ENCODE data around the gene SALL4. TPM values are rescaled to one million over a fixed set of nuclear protein-coding genes. Genes with fewer than 3 reads are reported as not detected.

SALL4 gene
- total RNA-seq (2011; cell fraction: chromatin; rRNA removed; ENCODE audit: low replicate concordance): not detected in 2 replicates
- total RNA-seq (2011; cell fraction: nucleolus; rRNA removed): not detected in 2 replicates
- not detected in 2 replicates for total RNA-seq (2011; cell fraction: nucleoplasm; rRNA removed)
- total RNA-seq (2014; rRNA removed) (not detected in 2 replicates), total RNA-seq (2014; rRNA removed; fragmentation: Illumina TruSeq; extraction: Trizol) (not detected in 2 replicates), total RNA-seq (2015; rRNA removed; fragmentation: Illumina TruSeq; extraction: Trizol) (not detected in 2 replicates), total RNA-seq (2021) (0.07 and 0.11 TPM in 2 replicates), polyA plus RNA-seq (2011; rRNA removed) (not detected in 2 replicates), polyA plus RNA-seq (2014; fragmentation: Illumina TruSeq; extraction: Trizol) (not detected in 2 replicates), polyA plus RNA-seq (2014; fragmentation: Nextera tagmentation; extraction: Ambion mirVana) (not detected), polyA plus RNA-seq (2014; rRNA removed) (0.03 TPM in 1 of 2 replicates, not detected in the other), polyA minus RNA-seq (2011; rRNA and poly(A)+ RNA removed) (not detected in 2 replicates), Bru-seq, nascent RNA (not detected), BruChase-seq, experiment 1, labeled RNA remaining after a 2-hour chase (not detected), BruChase-seq, experiment 2, labeled RNA remaining after a 6-hour chase (not detected)
- not detected in 2 replicates for polyA plus RNA-seq (2011; cell fraction: cytosol; rRNA removed)
- polyA plus RNA-seq (2011; cell fraction: nucleus; rRNA removed): not detected in 2 replicates
- polyA plus RNA-seq (2012): 0.01 TPM in 1 of 2 replicates, not detected in the other
- 0.36 TPM in 1 of 2 replicates, not detected in the other for polyA minus RNA-seq (2011; cell fraction: cytosol; rRNA and poly(A)+ RNA removed)
- polyA minus RNA-seq (2011; cell fraction: nucleus; rRNA and poly(A)+ RNA removed): 0.13 TPM in 1 of 2 replicates, not detected in the other
- long read RNA-seq, experiment 1: 0 reads
- long read RNA-seq, experiment 2: 0 reads
- long read RNA-seq, experiment 3: 0 reads

GRCh38 chr20:51802170-51802751 is at the start of gene SALL4:
Gene SALL4 (minus strand): TSS chr20:51802521. CDS start chr20:51802408, 113 bp downstream.
- Histone ChIP-seq H3K9me3 (replicated peaks; ENCODE audit: control insufficient read depth, insufficient read depth, low read depth, low read length) (no peaks in the 10 kb centered on the region), H2AFZ (ENCODE audit: low read depth, low read length) (no peak within 1 kb of the TSS), H3K4me2 (ENCODE audit: insufficient read depth, low read length) (no peak within 1 kb of the TSS), H3K36me3 (ENCODE audit: control insufficient read depth, insufficient read depth, low read length) (no peaks in the 10 kb centered on the region), H3K9ac (ENCODE audit: insufficient read depth in 1 of 2, low read depth in 2 of 2, low read length in 2 of 2) (no peak within 1 kb of the TSS), H3K79me2 (ENCODE audit: control insufficient read depth, insufficient read depth, low read length) (no peaks in the 10 kb centered on the region), H3K9me1 (ENCODE audit: control insufficient read depth, insufficient read depth, low read length) (no peaks in the 10 kb centered on the region), H4K20me1 (replicated peaks; ENCODE audit: control insufficient read depth, insufficient read depth, low read length) (no peaks in the 10 kb centered on the region), H3K4me1 (replicated peaks in 1 of 2; ENCODE audit: control insufficient read depth in 2 of 2, insufficient read depth in 2 of 2, low read length in 2 of 2) (peaks cover 0 to 4% of the 10 kb centered on the region in 2 experiments; a peak in 1 of 5 replicates), H3K4me3 (no peak within 1 kb of the TSS), H3K27ac (ENCODE audit: extremely low read depth, low read depth, low read length) (no peak within 1 kb of the TSS), H3K27me3 (ENCODE audit: control insufficient read depth in 2 of 2, insufficient read depth in 2 of 2, low read length in 2 of 2) (peaks cover 4% of the 10 kb centered on the region in 2 experiments; a peak in 3 of 5 replicates)
- ChIA-PET CTCF (ENCODE audit: low intra/inter-chr PET ratio) (no interaction called here), POLR2A (no interaction called here)
- WGBS (ENCODE audit: insufficient coverage, low coverage, missing lambda C conversion rate): 50% methylated on average over 24 of the region's 44 CpGs
- in situ Hi-C loops (cut with MboI): no loop called here
- ATAC-seq (no peak), DNase-seq (ENCODE audit: extremely low read depth in 1 of 4, low spot score in 3 of 4) (no peak), FAIRE-seq (no peak)
- TF ChIP-seq, protein P1, sequence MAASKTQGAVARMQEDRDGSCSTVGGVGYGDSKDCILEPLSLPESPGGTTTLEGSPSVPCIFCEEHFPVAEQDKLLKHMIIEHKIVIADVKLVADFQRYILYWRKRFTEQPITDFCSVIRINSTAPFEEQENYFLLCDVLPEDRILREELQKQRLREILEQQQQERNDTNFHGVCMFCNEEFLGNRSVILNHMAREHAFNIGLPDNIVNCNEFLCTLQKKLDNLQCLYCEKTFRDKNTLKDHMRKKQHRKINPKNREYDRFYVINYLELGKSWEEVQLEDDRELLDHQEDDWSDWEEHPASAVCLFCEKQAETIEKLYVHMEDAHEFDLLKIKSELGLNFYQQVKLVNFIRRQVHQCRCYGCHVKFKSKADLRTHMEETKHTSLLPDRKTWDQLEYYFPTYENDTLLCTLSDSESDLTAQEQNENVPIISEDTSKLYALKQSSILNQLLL (CRISPR knock-in tag; IDR thresholded peaks at IDR 0.05; ENCODE audit: borderline replicate concordance): no peak
- TF ChIP-seq ZFP1 (CRISPR knock-in tag; IDR thresholded peaks at IDR 0.05) (no peak), ZNF263 (CRISPR knock-in tag; IDR thresholded peaks at IDR 0.05; ENCODE audit: borderline replicate concordance) (no peak), ZFPM2 (CRISPR knock-in tag; IDR thresholded peaks at IDR 0.05) (no peak), ZNF217 (CRISPR knock-in tag; IDR thresholded peaks at IDR 0.05) (no peak), NFIC (IDR thresholded peaks at IDR 0.05) (0 out of 2 replicates have a peak, but pooled peaks have one; percentile 25), EP400 (IDR thresholded peaks at IDR 0.05) (no peak)
- TF ChIP-seq, protein P2, sequence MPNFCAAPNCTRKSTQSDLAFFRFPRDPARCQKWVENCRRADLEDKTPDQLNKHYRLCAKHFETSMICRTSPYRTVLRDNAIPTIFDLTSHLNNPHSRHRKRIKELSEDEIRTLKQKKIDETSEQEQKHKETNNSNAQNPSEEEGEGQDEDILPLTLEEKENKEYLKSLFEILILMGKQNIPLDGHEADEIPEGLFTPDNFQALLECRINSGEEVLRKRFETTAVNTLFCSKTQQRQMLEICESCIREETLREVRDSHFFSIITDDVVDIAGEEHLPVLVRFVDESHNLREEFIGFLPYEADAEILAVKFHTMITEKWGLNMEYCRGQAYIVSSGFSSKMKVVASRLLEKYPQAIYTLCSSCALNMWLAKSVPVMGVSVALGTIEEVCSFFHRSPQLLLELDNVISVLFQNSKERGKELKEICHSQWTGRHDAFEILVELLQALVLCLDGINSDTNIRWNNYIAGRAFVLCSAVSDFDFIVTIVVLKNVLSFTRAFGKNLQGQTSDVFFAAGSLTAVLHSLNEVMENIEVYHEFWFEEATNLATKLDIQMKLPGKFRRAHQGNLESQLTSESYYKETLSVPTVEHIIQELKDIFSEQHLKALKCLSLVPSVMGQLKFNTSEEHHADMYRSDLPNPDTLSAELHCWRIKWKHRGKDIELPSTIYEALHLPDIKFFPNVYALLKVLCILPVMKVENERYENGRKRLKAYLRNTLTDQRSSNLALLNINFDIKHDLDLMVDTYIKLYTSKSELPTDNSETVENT (CRISPR knock-in tag; IDR thresholded peaks at IDR 0.05): no peak
- intact Hi-C loops (cut with micrococcal nuclease): no loop called here
- BruUV-seq (replicated peaks): no TSS peak

All from K562 (cell line).